ENCODE data around the gene ERP27. TPM values are rescaled to one million over a fixed set of nuclear protein-coding genes. Genes with fewer than 3 reads are reported as not detected.

The ERP27 gene
- total and polyA plus RNA-seq, 2 donors (not counting 3 experiments of a cell fraction or from before 2014, with no cell fraction given) = 0.70 to 0.88 TPM

DNA sequence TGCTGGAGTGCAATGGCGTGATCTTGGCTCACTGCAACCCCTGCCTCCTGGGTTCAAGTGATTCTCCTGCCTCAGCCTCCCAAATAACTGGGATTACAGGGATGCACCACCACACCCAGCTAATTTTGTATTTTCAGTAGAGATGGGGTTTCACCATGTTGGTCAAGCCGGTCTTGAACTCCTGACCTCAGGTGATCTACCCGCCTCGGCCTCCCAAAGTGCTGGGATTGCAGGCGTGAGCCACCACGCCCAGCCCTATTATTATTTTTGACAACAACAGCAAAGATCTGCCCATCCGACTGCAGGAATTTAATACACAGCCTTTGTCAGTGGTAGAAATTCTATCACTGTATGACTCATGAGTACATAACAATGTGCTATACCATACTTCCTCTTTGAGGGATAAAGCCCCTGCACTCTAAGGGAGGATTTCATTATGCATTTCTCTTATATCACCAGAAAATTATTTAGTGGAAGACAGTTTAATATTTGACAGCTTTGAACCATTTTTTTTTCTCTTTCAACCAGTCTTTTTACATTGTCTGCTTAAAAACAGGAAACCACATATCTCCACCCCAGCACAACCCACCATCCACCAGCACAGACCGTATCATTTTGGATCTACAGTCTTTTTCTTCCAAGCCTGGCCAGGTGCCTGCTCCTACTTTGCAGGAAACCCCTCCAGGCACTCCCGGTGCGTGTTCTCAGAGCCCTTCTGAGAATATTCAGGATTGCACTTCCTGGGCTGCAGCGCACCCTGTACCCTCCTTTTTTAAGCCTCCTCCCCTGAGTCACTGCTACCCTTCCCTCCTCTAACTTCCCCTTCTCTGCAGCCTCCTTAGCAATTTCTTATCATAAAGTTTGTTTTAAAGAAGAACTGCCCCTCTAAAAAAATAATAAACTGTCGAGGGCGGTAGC is 22.5 kb upstream of the ERP27 start:
- TSS peak; percentile 23 for BruUV-seq (replicated peaks)
- H3K9ac ChIP-seq (replicated peaks; ENCODE audit: extremely low read depth, insufficient read depth, low read length) = peak overlapping the region; percentile 93

More for the DNA sequence above, 22.5 kb upstream of the ERP27 start:
- ChIA-PET POLR2A (interaction anchor here (1.0 to 1.2 kb wide), 2 partner anchors 12 to 157 kb away, joined by 3 read pairs; partner anchors contain the start of gene C12orf60), CTCF (interaction anchor here (1.0 to 1.5 kb wide), 3 partner anchors 13 to 115 kb away, joined by 4 to 6 read pairs (median 4); no protein-coding TSS in a partner anchor)
- no peak overlapping the region for H2AFZ ChIP-seq (ENCODE audit: low read depth, low read length)
- peaks cover 55% of the 10 kb centered on the region for H3K79me2 ChIP-seq (ENCODE audit: control insufficient read depth, insufficient read depth, low read length)
- peak overlapping the region; percentile 57 to 78 (median 64) for H3K4me3 ChIP-seq (replicated peaks in 1 of 3; ENCODE audit: insufficient read depth in 1 of 3, low read depth in 1 of 3, low read length in 3 of 3)
- no peaks in the 10 kb centered on the region for H3K27me3 ChIP-seq (ENCODE audit: control insufficient read depth in 2 of 2, insufficient read depth in 2 of 2, low read length in 2 of 2)
- H3K9me1 ChIP-seq (replicated peaks; ENCODE audit: control insufficient read depth, extremely low read depth, insufficient read depth, low read length) = no peaks in the 10 kb centered on the region
- DNase-seq (ENCODE audit: low read depth, low spot score) (peak; percentile 83), FAIRE-seq (peak; percentile 78)
- peaks cover 52% of the 10 kb centered on the region for H3K4me1 ChIP-seq (ENCODE audit: control insufficient read depth, extremely low read depth, insufficient read depth, low read length)
- H3K27ac ChIP-seq (ENCODE audit: insufficient read depth, low read depth, low read length) = peak overlapping the region; percentile 80
- no peaks in the 10 kb centered on the region for H4K20me1 ChIP-seq (replicated peaks; ENCODE audit: control insufficient read depth, extremely low read depth, insufficient read depth, low read length)
- peak overlapping the region; percentile 98 for H3K4me2 ChIP-seq (ENCODE audit: insufficient read depth, low read length)
- no peaks in the 10 kb centered on the region for H3K36me3 ChIP-seq (ENCODE audit: control insufficient read depth in 2 of 2, extremely low read depth in 1 of 2, insufficient read depth in 2 of 2, low read length in 2 of 2)
- TF ChIP-seq JUN (IDR thresholded peaks at IDR 0.05; ENCODE audit: borderline replicate concordance, insufficient read depth, insufficient read length, low read depth) (peak; percentile 83), POLR2AphosphoS5 (IDR thresholded peaks at IDR 0.05; ENCODE audit: insufficient read depth, low read depth, low read length) (peak; percentile 23), FOS (IDR thresholded peaks at IDR 0.05; ENCODE audit: borderline replicate concordance, insufficient read depth, low read length) (peak; percentile 79), POLR2A (IDR thresholded peaks at IDR 0.05; ENCODE audit: low read depth, low read length) (no peak), MAX (IDR thresholded peaks at IDR 0.05; ENCODE audit: insufficient read depth, insufficient read length) (no peak)
- intact Hi-C loops (cut with micrococcal nuclease) (loop anchor here (1.0 to 2.0 kb wide), 8 partner anchors 9 to 186 kb away; partner anchors contain the start of genes C12orf60, MGP and WBP11), dilution Hi-C loops (cut with MboI; ENCODE audit: extremely low pct_ligation_motif_present, low sequenced_read_pairs) (no loop called here)
- no peaks in the 10 kb centered on the region for H3K9me3 ChIP-seq (replicated peaks; ENCODE audit: control insufficient read depth, insufficient read depth, low read length)
